Measurements from ENCODE around the gene NDUFS4.

DNA sequence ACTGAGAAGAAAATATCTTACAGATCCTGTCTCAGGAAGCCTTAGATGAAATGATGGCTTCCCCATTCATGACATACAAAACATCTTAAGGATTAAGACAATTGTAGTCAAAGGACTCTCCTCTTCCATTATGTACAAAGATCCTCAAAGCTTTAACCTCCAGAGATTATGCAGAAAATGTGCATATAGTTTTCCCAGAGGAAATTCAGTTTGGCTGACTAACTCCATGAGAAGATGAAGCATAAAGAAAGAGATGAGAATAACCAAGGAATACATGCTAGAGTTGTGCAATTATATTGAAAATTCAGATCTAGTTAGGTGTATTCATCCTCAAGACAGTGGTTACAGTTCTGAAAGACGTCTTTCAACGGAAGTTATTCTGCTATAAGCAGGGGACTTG, 18.6 kb upstream of the NDUFS4 start:
- no peak for TF ChIP-seq EZH2 (IDR thresholded peaks at IDR 0.05; ENCODE audit: insufficient read depth, poor library complexity, severe bottlenecking)
- no peak for TF ChIP-seq EZH2phosphoT487 (IDR thresholded peaks at IDR 0.05; ENCODE audit: insufficient read depth, low read depth)
